Stomach (tissue), 4 donors: ENCODE measurements around the gene TBX15.
"Not testable (repeated sequence)": the region's sequence is repeated elsewhere in the genome, so short reads cannot be mapped to it uniquely, and the experiment has no call there.

Source experiments
- CTCF ChIP-seq, 7 experiments: fragments of 450-650 bp in 4 of 7; fragments of 200-600 bp in 3 of 7; sonication (generic) in 3 of 7; IDR thresholded peaks; one replicate each; pipeline ENCODE4 v1.5.1; 2016 to 2019; ENCODE audit warnings: antibody characterized with exemption in 7 of 7, control low read depth in 2 of 7, mild to moderate bottlenecking in 1 of 7
- EP300 ChIP-seq: sonication (generic); formaldehyde crosslinking; IDR thresholded peaks from one replicate; pipeline ENCODE4 v1.6.1; 2017; ENCODE audit warnings: antibody characterized with exemption
- POLR2A ChIP-seq, 4 donors: fragments of 450-650 bp; IDR thresholded peaks; one replicate each; pipeline ENCODE4 v1.6.1; 2016; ENCODE audit warnings: antibody characterized with exemption in 4 of 4, control low read depth in 2 of 4, mild to moderate bottlenecking in 1 of 4, moderate library complexity in 1 of 4

- not testable (repeated sequence) for TF ChIP-seq POLR2A (IDR thresholded peaks at IDR 0.05); CTCF (IDR thresholded peaks at IDR 0.05); EP300
Observed at GRCh38 chr1:118916346-118916745, 71.8 kb downstream of the TBX15 start.
